GM12801 (cell line): ENCODE data around the gene MED12L.

ENCODE experiments used
- CTCF ChIP-seq: IDR thresholded peaks from one replicate; pipeline ENCODE4 v1.5.1; 2011; ENCODE audit warnings: control low read depth; ENCODE audit not compliant: insufficient read length; ENCODE audit errors: extremely low read depth

Gene MED12L

GRCh38 chr3:151431940-151432339, 346.5 kb downstream of the MED12L start:
- TF ChIP-seq CTCF, result no peak

- no peak for TF ChIP-seq CTCF
These were observed 347.3 kb downstream of the MED12L start for GRCh38 chr3:151432616-151433372.

GRCh38 chr3:151434151-151434890, 348.9 kb downstream of the MED12L start:
- TF ChIP-seq CTCF, result no peak

- no peak for TF ChIP-seq CTCF
These were observed 351.4 kb downstream of the MED12L start for GRCh38 chr3:151436675-151437446.

GRCh38 chr3:151437906-151438305, 352.4 kb downstream of the MED12L start:
- TF ChIP-seq CTCF, result no peak

GRCh38 chr3:151439652-151440125, 354.2 kb downstream of the MED12L start:
- no peak for TF ChIP-seq CTCF

- TF ChIP-seq CTCF, result no peak
These were observed 355.5 kb downstream of the MED12L start for GRCh38 chr3:151440940-151441339.
